IMR-90 (cell line): ENCODE measurements around the gene CBR1. TPM values are rescaled to one million over a fixed set of nuclear protein-coding genes. Genes with fewer than 3 reads are reported as not detected.

Experiments used
- ATAC-seq: fragments of 200-7000 bp; cut with Tn5 transposase; 2 replicates; pipeline ENCODE4 v1.9.1; 2020; ENCODE audit warnings: low read depth, mild to moderate bottlenecking, moderate library complexity
- BruUV-seq: library from RNA; stranded (reverse); fragments of 400-500 nt; replicated peaks from 2 replicates; lab custom pipeline; 2021; lab: Mats Ljungman, UMichigan
- CTCF ChIA-PET: fragments of 300-600 bp; formaldehyde crosslinking; extraction: SDS; loops from one replicate; lab custom pipeline; 2021; ENCODE audit warnings: antibody characterized with exemption; lab: Yijun Ruan, JAX
- POLR2A ChIA-PET: fragments of 300-600 bp; sonication (Branson Sonifier 250); formaldehyde crosslinking; loops from one replicate; lab custom pipeline; 2022; ENCODE audit warnings: antibody characterized with exemption; ENCODE audit not compliant: unreplicated experiment; lab: Charles Lee
- DNase-seq: peaks from one replicate; pipeline ENCODE4 v3.0.0; 2013
- H2AFZ ChIP-seq: replicated peaks from 2 replicates; pipeline ENCODE3; 2013; ENCODE audit warnings: low read length, mild to moderate bottlenecking; ENCODE audit not compliant: poor library complexity
- H2AK5ac ChIP-seq: 2 replicates; pipeline ENCODE4 v1.6.1; 2013; ENCODE audit warnings: low read depth, low read length, inconsistent platforms
- H2AK9ac ChIP-seq: replicated peaks from 2 replicates; pipeline ENCODE3; 2013; ENCODE audit warnings: mild to moderate bottlenecking, low read depth, low read length, moderate library complexity; ENCODE audit not compliant: poor library complexity
- H2BK120ac ChIP-seq: 2 replicates; pipeline ENCODE4 v1.6.1; 2013; ENCODE audit warnings: low read depth, low read length, inconsistent platforms
- H2BK15ac ChIP-seq: 3 replicates; pipeline ENCODE4 v1.6.1; 2013; ENCODE audit warnings: low read depth, low read length, inconsistent platforms
- H2BK20ac ChIP-seq: 2 replicates; pipeline ENCODE4 v1.6.1; 2013; ENCODE audit warnings: low read depth, mild to moderate bottlenecking, inconsistent platforms, low read length, moderate library complexity
- H2BK5ac ChIP-seq: 2 replicates; pipeline ENCODE4 v1.6.1; 2013; ENCODE audit warnings: mild to moderate bottlenecking, low read depth, low read length, inconsistent platforms; ENCODE audit not compliant: poor library complexity, severe bottlenecking
- H3K14ac ChIP-seq: replicated peaks from 2 replicates; pipeline ENCODE4 v1.6.1; 2013; ENCODE audit warnings: low read depth, low read length, inconsistent platforms
- H3K18ac ChIP-seq: 2 replicates; pipeline ENCODE4 v1.6.1; 2013; ENCODE audit warnings: low read depth, low read length, control low read depth
- H3K23ac ChIP-seq: 2 replicates; pipeline ENCODE4 v1.6.1; 2013; ENCODE audit warnings: low read depth, low read length, inconsistent platforms
- H3K27ac ChIP-seq: 2 replicates; pipeline ENCODE4 v1.5.1; 2013; ENCODE audit warnings: mild to moderate bottlenecking, control low read depth, low read length; ENCODE audit not compliant: insufficient read depth
- H3K27me3 ChIP-seq: 2 replicates; pipeline ENCODE4 v1.6.1; 2013; ENCODE audit warnings: low read length; ENCODE audit not compliant: control insufficient read depth, insufficient read depth
- H3K36me3 ChIP-seq: 2 replicates; pipeline ENCODE4 v1.6.1; 2013; ENCODE audit warnings: low read length, mixed read lengths; ENCODE audit not compliant: control insufficient read depth, insufficient read depth
- H3K4ac ChIP-seq: 2 replicates; pipeline ENCODE4 v1.6.1; 2013; ENCODE audit warnings: low read depth, low read length, inconsistent platforms
- H3K4me1 ChIP-seq: 2 replicates; pipeline ENCODE4 v1.6.1; 2013; ENCODE audit warnings: low read length, mixed read lengths; ENCODE audit not compliant: control insufficient read depth, insufficient read depth
- H3K4me2 ChIP-seq: 2 replicates; pipeline ENCODE4 v1.6.1; 2013; ENCODE audit warnings: low read depth, mild to moderate bottlenecking, control low read depth, low read length, moderate library complexity
- H3K4me3 ChIP-seq: 2 replicates; pipeline ENCODE4 v1.5.1; 2013; ENCODE audit warnings: low read depth, mild to moderate bottlenecking, control low read depth, low read length, moderate library complexity; ENCODE audit not compliant: insufficient read depth
- H3K56ac ChIP-seq: 2 replicates; pipeline ENCODE4 v1.6.1; 2013; ENCODE audit warnings: low read length, inconsistent platforms; ENCODE audit not compliant: insufficient read depth; ENCODE audit errors: extremely low read depth
- H3K79me1 ChIP-seq, 2 experiments: 2 replicates each; pipeline ENCODE4 v1.6.1; 2013; ENCODE audit warnings: low read length in 2 of 2, inconsistent platforms in 1 of 2, low read depth in 1 of 2
- H3K9ac ChIP-seq: 2 replicates; pipeline ENCODE4 v1.6.1; 2013; ENCODE audit warnings: low read depth, low read length, control low read depth
- H3K9me1 ChIP-seq: 2 replicates; pipeline ENCODE4 v1.6.1; 2013; ENCODE audit warnings: low read length, inconsistent platforms; ENCODE audit not compliant: insufficient read depth
- H3K9me3 ChIP-seq: 2 replicates; pipeline ENCODE4 v1.6.1; 2013; ENCODE audit warnings: low read length; ENCODE audit not compliant: control insufficient read depth, insufficient read depth
- H4K20me1 ChIP-seq: 2 replicates; pipeline ENCODE4 v1.6.1; 2013; ENCODE audit warnings: low read length, inconsistent platforms; ENCODE audit not compliant: insufficient read depth
- H4K5ac ChIP-seq: 2 replicates; pipeline ENCODE4 v1.6.1; 2013; ENCODE audit warnings: mild to moderate bottlenecking, low read depth, low read length, control low read depth
- H4K8ac ChIP-seq, 2 experiments: 2 replicates each; pipeline ENCODE4 v1.6.1; 2013; ENCODE audit warnings: low read depth in 2 of 2, low read length in 2 of 2, control low read depth in 1 of 2, inconsistent platforms in 1 of 2
- H4K91ac ChIP-seq: 2 replicates; pipeline ENCODE4 v1.6.1; 2013; ENCODE audit warnings: low read depth, low read length, inconsistent platforms; ENCODE audit not compliant: insufficient read depth
- BHLHE40 ChIP-seq: fragments of 150-350 bp; IDR thresholded peaks from 2 replicates; pipeline ENCODE4 v1.6.1; 2016; ENCODE audit warnings: mild to moderate bottlenecking, low read depth, low read length
- CTCF ChIP-seq: conservative IDR thresholded peaks from 2 replicates; pipeline ENCODE4 v1.5.1; 2012; ENCODE audit warnings: mild to moderate bottlenecking, low read depth, low read length, improper control_type of control experiment
- FOS ChIP-seq: fragments of 150-350 bp; IDR thresholded peaks from 2 replicates; pipeline ENCODE4 v1.6.1; 2016; ENCODE audit warnings: low read depth, low read length
- RCOR1 ChIP-seq: IDR thresholded peaks from 2 replicates; pipeline ENCODE4 v1.6.1; 2012; ENCODE audit warnings: mild to moderate bottlenecking, low read length, improper control_type of control experiment; ENCODE audit not compliant: insufficient replicate concordance
- WGBS, 2 experiments: methylation state at CpG; one replicate each; pipeline versions ENCODE4 v1.1.5 to v1.1.7; 2013; ENCODE audit warnings: missing lambda C conversion rate in 2 of 2; ENCODE audit not compliant: insufficient read length in 1 of 2; ENCODE audit errors: extremely low coverage in 2 of 2; 5-methylcytosine and 5-hydroxymethylcytosine counted together
- dilution Hi-C: fragments of 300-500 bp; cut with HindIII; formaldehyde crosslinking; loops from one replicate; pipeline ENCODE4 v1.14.3; 2018; ENCODE audit warnings: low sequenced_read_pairs; ENCODE audit not compliant: unreplicated experiment
- in situ Hi-C: fragments of 300-500 bp; cut with MboI; formaldehyde crosslinking; loops from 3 replicates; pipeline ENCODE4 v1.14.3; 2019; ENCODE audit warnings: low sequenced_read_pairs, inconsistent platforms, mixed read lengths
- intact Hi-C: fragments of 100-400 bp; cut with micrococcal nuclease; formaldehyde crosslinking; loops from 2 replicates; pipeline ENCODE4 v1.10.0; 2022
- polyA plus RNA-seq, 3 experiments: library from polyadenylated mRNA; depleted of rRNA; stranded (reverse); fragments of >200 nt; gene quantifications; 2 replicates each; pipeline ENCODE4 v1.2.3, GENCODE V29; 2012; ENCODE audit warnings: low replicate concordance in 1 of 3
- total RNA-seq: library from RNA; depleted of rRNA; stranded (reverse); fragments of >200 nt; gene quantifications from 2 replicates; pipeline ENCODE4 v1.2.3, GENCODE V29; 2012

CBR1 gene
- total and polyA plus RNA-seq, 2 of the 4 experiments (the other 2 are of a cell fraction), result 122 to 222 TPM

GRCh38 chr21:36023092-36023480 lies 46.7 kb upstream of the CBR1 start:
- WGBS, 2 experiments, result no CpG with 5 or more reads among the region's 3 CpGs
- Histone ChIP-seq H2AFZ (no peak overlapping the region), H2BK15ac (0 out of 3 replicates have a peak overlapping the region, but pooled peaks have one; percentile 73), H3K36me3 (no peaks in the 10 kb centered on the region), H2AK9ac (no peak overlapping the region), H4K8ac (peak overlapping the region; percentile 66 to 82; a peak in 3 of 4 replicates), H2BK5ac (peak overlapping the region; percentile 64), H2AK5ac (no peak overlapping the region), H4K20me1 (no peaks in the 10 kb centered on the region), H4K5ac (no peak overlapping the region), H3K14ac (no peak overlapping the region), H3K9me3 (no peaks in the 10 kb centered on the region), H3K9ac (no peak overlapping the region), H3K79me1 (no peaks in the 10 kb centered on the region), H3K4me2 (no peak overlapping the region), H3K23ac (no peak overlapping the region), H2BK120ac (peak overlapping the region; percentile 79), H3K4me3 (no peak overlapping the region), H3K56ac (peak overlapping the region; percentile 8; the same call in 1 of the 2 replicates), H3K18ac (peak overlapping the region; percentile 56; the same call in 1 of the 2 replicates), H2BK20ac (peak overlapping the region; percentile 27; the same call in 1 of the 2 replicates), H3K27ac (peak overlapping the region; percentile 73), H3K4me1 (peaks cover 10% of the 10 kb centered on the region), H3K27me3 (no peaks in the 10 kb centered on the region; the same call in 1 of the 2 replicates), H3K9me1 (peaks cover 9% of the 10 kb centered on the region), H4K91ac (peak overlapping the region; percentile 80; the same call in 1 of the 2 replicates), H3K4ac (peak overlapping the region; percentile 56; the same call in 1 of the 2 replicates)
- dilution Hi-C loops (no loop called here), intact Hi-C loops (no loop called here), in situ Hi-C loops (no loop called here)
- TF ChIP-seq RCOR1, result no peak
- no peak for TF ChIP-seq FOS
- TF ChIP-seq BHLHE40, result no peak
- no peak for TF ChIP-seq CTCF
- ATAC-seq, result peak; percentile 30
- ChIA-PET CTCF (no interaction called here), POLR2A (no interaction called here)
- DNase-seq, result peak; percentile 10
- BruUV-seq, result no TSS peak
